Stimulated activated CD8-positive, alpha-beta memory T cell treated with anti-CD3 and anti-CD28 coated beads, Interleukin-12 subunit alpha, Interleukin-12 subunit beta, amount 100 ng/mL, for 24 hours (primary cell): ENCODE data around the gene TWNK.
"Not testable (repeated sequence)": the region's sequence is repeated elsewhere in the genome, so short reads cannot be mapped to it uniquely, and the experiment has no call there.

Source experiments
- DNase-seq: peaks from one replicate; pipeline ENCODE4 v3.0.0-alpha.2; 2020; ENCODE audit errors: extremely low read depth

Gene TWNK

DNA sequence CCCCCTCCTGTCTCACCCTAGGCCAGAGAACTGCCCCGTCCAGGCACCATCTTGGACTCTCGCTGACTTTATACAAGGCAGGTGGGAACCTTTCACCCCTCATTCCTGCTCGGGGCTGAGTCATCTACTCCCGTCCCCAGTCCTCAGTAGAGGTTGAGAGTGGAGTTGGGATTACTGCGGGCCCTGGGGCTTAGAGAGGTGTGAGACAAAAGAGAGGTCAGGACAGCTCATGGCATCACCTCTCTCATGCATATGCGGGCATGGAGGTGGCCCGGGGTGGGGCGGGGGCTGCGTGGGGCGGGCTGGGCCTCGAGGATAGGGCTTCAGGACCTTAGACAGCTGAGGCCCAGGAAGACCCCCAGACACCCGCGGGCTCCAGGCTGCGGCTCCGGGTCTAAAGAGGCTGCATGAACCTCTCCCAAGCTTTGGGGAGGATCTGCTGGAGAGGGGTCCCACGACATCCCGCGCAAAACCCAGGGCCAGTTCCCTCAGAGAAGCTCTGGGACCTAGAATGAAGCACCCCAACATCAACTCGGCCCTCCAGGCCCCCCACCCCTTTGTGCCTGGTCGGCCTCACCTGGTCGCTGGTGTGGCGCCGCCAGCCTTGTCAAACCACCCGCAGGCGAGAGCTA lies 43.3 kb downstream of the TWNK start:
- no peak for DNase-seq

DNA sequence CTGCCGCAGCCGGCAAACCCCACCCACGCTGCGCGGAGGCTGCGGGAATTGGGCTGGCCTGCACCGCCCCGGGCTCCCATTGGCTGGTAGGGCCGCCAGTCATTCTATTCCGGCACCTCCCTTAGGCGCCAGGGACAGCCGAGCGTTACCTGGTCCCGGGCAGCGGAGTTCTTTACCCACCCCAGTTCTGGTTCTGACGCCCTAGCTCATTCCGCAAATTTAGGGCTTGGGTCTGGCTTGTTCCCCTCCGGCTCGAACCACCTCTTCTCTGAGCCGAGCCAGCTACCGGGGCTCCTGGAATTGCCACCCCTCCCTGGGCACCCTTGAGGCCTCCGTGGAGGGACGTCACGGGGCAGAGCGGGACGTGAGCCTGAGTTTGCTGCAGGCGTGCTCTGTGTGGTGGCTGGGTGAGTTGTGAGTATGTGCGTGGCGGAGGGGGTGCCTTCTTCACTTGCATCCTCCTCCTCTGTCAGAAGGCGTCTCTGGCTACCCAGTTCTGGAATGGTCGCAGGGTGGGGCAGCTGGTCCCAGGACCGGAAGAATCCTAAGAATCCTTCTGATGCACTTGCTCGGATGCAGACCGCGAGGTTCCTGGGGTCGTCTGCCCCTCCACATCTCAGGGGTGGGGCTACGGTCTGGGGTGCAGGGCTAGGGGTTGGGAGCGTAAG lies 43.9 kb downstream of the TWNK start, which contains the start of the genes PDZD7 and SFXN3:
TSS of gene PDZD7 (minus strand) at position 2 of the 668 bp plus-strand sequence. CDS start 910 bp downstream, outside the sequence.
TSS of gene SFXN3 (plus strand) at position 107 of the 668 bp plus-strand sequence. CDS start 3,461 bp downstream, outside the sequence.
- DNase-seq = peak; percentile 94

DNA sequence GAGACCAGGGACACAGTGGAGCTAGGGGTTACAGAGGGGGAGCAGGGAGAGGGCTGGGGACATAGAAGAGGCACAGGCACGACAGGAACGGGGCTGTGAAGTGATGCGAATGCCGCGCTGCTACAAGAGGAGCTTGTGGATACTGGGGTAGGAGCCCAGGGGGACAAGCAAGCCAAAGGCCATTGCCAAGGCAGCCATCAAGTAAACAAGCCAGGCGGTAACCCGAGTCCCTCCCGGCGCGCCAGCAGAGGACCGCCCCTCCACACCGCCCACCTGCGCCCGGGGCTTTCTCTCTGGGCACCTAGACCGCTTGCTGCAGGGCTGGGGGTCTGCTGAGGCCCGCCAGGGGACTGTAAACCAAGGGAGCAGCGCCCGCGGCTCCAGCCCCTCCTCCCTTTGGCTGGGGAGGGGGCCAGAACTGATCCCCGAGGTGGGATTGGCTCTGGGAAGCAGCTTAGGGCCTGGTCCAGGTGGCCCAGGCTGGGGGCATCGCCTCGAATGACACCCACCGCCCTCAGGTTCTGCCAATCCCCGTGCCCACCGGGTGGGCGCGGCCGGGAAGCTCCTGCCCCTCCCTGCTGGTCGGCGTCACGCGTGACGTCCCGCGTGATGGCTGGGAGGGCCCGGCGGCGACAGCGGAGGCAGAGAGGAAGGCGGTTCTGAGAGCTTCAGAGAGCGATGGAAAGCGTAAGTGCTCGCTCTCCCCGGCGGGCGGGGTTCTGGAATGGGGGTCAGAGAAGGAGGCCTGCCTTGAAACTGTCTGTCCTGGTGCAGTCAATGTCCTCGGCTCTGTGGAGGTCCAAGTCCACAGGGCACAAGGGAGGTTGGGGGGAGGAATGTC lies 44.7 kb downstream of the TWNK start:
- DNase-seq = no peak

DNA sequence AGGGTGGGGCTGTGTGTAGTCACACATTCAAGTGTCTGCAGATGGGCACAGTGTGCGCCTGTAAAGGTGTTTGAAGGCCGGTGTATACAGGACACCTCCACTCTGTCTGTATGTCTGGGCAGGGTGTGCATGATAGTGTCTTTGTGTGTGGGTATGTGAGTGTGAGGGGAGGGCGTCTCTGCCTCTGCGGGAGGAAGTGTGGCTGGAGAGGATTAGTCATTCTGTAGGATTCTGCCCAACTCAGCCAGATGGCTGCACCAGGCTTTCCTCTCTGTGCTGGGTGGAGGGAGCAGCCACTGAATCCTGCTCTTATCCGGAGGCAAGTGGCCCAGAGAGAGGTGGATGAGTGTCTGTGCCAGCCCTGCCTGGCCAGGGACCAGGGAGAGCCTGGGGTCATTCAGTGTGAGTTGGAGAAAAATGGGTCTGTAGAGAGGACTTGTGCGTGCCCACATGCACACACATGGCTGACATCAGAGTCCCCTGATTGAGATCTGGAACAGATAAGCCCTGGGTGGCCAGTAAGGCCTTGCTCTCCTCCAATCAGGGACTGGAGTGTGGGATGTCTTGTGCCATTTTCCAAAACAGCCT lies 45.4 kb downstream of the TWNK start:
- DNase-seq = no peak

DNA sequence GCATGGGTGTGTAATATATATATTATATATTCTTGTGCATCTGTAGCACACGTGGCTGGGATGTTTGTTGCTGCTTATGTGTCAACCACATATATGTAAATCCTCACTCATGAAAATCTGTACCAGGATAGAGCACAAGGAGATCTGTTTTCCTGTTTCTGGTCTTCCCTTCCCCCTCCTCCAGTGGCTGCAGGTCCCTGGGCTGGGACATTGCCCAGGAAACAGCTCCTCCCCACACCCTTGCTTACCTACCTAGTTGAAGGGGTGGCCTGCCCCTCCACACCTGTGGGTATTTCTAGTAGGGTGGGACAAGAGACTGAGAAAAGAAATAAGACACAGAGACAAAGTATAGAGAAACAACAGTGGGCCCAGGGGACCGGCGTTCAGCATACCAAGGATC lies 45.9 kb downstream of the TWNK start:
- no peak for DNase-seq

DNA sequence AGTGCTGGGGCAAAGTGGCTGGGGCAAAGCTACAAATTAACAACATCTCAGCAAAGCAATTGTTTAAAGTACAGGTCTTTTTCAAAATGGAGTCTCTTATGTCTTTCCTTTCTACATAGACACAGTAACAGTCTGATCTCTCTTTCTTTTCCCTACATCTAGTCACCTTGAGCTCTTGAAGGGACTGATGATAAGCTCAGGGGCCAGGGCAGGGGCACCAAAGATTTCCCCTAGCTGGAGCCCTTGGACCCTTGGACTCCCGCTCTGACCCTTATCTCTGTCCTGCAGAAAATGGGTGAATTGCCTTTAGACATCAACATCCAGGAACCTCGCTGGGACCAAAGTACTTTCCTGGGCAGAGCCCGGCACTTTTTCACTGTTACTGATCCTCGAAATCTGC lies 47.1 kb downstream of the TWNK start:
- DNase-seq = not testable (repeated sequence)

DNA sequence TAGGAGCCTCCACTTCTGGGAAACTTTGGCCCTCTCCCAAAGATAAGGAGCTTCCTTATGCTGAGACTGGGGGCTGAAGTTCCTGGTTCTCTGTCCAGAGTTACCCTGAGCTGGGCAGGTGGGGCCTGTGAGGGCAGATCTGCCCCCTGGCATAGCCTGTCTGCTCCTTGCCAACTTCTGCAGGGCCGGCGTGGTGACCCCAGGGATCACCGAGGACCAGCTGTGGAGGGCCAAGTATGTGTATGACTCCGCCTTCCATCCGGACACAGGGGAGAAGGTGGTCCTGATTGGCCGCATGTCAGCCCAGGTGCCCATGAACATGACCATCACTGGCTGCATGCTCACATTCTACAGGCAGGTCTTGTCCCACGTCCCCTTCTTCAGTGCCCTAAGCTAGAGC lies 48.0 kb downstream of the TWNK start:
- DNase-seq = no peak

DNA sequence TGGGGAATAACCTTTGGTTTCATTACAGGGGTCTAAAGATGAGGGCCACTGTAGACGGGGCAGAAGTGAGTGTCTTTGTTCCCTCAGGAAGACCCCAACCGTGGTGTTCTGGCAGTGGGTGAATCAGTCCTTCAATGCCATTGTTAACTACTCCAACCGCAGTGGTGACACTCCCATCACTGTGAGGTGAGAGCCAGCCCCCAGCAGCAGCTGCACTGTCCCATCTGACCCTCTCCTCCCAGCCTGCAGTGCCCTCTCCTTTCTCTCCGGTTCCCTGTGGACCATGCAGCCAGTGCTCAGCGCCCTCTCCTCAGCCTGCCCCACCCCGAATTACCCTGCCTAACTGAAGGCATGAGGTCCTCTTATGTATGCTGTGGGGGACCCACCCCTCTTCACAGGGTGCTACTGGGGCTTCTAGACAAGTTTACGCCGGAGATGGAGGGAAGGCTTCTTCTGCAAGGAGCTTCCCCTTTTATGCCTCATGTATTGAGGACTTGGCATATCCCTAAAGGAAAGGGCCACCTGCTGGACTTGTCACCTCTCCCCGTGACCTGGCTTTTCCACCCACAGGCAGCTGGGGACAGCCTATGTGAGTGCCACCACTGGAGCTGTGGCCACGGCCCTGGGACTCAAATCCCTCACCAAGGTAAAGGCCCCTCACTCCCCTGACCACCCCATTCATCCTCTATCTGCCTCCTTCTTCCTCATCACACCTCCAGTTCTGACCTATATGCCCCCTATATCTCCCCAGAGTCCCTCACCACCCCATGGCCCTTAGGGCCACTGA lies 48.8 kb downstream of the TWNK start:
- no peak for DNase-seq

DNA sequence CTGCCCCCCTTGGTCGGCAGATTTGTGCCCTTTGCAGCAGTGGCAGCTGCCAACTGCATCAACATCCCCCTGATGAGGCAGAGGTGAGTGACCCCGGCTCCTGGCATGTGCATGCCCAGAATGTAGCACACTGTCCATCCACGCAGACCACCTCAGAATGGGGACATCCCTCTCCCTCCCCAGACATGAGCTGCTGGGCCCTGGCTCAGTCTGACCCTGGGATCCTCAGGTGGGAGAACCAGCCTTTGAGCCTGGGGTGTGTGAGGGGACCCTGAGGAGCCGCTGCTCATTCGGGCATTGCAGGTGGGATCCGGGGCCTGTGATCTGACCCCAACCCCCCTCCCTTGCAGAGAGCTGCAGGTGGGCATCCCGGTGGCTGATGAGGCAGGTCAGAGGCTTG lies 49.4 kb downstream of the TWNK start:
- no peak for DNase-seq

DNA sequence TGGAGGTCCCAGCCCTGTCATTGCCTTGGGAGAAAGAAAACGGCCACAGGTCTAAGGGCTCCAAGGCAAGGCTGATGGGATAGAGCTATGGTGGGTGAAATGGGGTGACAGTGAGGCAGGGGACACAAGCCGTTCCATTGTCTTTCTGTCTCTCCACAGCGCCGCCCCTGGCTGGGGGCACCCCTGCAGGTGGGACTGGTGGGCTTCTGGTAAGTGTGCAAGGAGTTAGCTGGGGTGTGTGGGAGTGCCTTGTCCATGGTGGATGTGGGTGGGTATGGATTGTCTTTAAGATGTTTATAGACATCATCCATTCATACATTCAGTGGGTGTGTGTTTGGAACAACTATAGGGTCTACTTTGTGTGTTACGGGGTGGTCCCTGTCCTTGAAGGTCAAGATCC lies 51.1 kb downstream of the TWNK start:
- DNase-seq = no peak

DNA sequence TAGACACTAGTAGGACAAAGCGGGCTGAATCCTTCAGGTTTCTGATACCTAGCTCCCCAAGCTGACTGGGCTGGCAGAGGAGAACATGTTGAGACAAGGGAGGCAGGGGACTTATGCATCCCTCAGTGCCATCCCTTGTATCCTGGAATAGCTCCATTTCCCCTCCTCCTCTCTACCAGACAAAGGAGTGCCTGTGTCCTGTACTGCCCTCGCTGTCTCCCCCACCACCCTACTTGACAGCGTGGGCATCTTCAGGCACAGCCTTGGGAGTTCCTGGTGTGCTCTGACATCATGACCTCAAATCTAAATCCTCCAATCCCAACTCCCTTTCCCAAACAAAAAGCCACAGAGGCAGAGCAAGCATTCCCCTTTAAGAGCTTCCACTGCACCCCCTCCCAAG lies 52.7 kb downstream of the TWNK start:
- no peak for DNase-seq

DNA sequence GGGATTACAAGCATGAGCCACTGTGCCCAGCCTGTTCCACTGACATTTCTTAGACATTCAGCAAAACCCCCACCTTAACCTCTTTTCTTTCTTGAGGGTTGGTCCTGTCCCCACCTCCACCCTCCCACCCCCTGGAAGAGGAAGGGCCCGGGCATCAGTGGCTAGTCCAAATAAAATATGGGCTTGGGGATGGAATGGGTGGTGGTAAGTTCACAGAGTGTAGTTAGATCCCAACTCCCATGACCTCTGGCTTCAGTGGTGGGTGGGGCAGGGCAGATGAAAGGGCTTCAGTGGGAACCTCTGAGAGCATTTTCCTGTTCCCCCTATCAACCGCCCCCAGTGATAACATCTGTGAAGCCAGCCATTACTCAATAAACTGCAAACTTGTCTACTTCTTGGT lies 53.5 kb downstream of the TWNK start:
- DNase-seq = no peak

DNA sequence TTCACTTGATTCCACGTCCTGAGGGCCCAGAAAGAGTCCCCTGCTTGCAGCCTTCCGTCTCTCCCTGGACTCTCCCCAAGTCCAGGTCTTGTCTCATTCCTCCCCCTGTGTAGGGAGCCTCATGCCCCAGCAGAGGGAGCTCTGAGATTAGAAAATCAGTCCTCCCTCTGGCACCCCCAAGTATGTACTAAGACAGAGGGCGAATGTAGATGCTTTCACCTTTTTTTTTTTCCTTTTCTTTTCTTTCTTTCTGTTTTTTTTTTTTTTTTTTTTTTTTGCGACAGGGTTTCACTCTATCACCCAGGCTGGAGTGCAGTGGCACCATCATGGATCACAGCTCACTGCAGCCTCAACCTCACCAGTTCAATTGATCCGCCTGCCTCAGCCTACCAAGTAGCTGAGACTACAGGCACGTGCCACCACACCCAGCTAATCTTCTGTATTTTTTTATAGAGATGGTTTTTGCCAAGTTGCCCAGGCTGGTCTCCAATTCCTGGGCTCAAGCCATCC lies 54.0 kb downstream of the TWNK start:
- no peak for DNase-seq

DNA sequence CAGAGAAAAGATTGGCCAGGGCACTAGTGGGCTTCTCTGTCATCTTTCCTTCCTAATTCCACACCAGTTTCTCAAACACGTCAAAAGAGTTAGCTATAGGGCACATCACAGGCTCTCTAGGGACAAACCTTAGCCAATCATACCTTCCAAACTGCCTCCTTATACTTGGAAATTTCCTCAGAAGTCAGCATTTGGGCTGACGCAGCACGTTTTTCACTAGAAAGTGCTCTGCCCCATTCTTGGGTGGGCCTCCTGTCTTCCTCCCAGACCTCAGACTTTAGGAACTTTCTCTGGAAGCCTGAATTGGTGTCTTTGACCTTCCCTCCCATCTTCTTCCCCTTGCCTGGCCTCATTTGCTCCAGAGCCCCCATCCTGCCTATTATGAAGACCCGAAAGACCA lies 54.8 kb downstream of the TWNK start:
- no peak for DNase-seq

DNA sequence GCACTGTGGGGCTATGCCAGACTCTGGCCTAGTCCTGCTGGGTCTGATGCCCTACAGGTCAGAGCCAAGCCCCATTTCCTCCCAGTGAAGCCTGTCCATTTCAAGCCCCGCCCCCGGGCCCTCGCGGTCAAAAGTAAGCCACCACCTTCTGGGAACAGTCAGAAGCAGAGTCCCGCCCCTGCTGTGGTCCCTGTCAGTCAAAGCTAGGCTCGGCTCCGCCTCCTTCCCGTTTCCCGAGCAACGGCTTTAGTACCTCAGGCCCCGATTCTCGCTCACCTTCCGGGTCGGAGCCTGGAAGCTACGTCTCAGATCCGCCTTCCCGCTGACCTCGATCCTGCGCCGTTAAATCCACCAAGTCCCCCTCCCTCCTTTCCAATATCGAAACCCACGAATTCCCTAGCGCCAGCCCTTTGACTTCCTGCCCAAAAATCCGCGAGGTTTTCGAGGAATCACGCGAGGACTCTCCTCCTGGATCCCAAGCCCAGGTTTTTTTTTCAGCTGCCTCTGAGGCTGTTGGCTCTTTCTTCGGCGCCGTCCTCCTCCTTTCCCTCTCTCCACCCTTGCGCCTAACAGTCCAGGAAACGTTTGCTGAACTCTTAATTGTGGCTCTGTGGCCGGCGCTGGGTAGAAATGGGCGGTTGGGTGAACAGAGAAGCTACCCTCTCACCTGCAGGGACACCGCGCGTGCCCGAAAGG lies 55.5 kb downstream of the TWNK start:
- DNase-seq = peak; percentile 76

DNA sequence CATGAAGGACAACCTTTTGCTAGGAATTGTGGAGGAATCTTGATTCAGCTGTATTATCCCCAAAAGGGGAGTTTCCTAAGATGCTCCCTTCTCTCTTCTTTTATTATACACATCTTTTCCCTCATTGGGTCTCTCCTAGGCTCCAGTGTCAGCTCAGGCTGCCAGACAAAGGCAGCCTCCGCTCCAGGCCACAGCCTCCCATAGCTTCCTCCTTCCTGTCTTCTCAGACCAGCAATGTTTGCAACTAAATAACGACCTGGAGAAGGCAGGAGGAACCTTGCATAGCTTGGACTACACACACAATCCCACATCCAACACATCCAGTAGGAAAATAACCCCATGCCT lies 56.0 kb downstream of the TWNK start:
- no peak for DNase-seq
